ENCODE results near the gene BTBD2.

DNA sequence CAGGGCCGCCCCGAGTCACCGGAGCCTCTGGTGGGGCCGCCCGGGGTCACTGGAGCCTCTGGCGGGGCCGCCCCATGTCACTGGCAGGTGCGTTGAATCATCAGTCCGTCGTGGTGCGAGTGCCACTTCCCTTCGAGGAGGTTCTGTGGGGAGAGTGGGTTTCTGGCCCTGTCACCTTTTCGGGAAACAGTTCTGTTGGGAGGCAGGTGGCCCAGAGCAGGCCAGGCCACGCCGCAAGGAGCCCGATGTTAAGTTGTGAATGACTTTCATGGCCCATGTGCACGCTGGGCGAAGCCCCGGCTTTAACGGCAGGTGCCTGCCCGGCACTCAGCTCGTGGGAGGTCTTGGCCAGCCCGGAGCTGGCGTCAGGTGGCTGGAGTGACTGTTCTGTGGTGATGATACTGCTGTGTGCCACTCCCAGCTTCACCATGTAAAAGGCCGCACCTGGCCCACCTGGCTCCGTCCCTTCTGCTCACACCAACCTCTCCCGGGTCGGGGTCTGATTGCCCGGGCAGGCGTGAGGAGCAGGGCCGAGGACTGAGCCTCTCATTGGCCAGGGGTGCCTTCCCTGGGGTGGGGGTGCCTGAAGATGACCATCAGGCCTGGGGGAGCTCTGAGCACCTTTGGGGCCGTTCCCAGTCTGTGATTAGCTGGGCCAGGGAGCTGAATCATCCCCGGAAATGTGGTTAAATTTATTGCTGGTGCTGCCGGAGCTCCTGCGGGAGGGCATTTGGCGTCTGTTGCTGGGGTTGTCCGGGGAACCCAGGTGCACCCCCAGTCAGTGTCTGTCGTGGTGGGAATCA lies 45.3 kb downstream of the BTBD2 start:
- TF ChIP-seq EZH2phosphoT487 (IDR thresholded peaks at IDR 0.05; ENCODE audit: borderline replicate concordance), result no peak
- no peak for TF ChIP-seq CTCF (conservative IDR thresholded peaks at IDR 0.05; ENCODE audit: low read length)

Data from Loucy (cell line).